SU-DHL-6 (cell line): ENCODE results near the gene GADD45G.

Experiments used
- EZH2phosphoT487 ChIP-seq: fragments of 200-600 bp; sonication (generic), shearing (Covaris generic); conservative IDR thresholded peaks from 2 replicates; pipeline ENCODE4 v1.6.1; 2018; ENCODE audit warnings: mild to moderate bottlenecking, antibody characterized with exemption, low read length, moderate library complexity, mixed read lengths
- TF ChIP-seq, protein P1 (sequence below): fragments of 200-600 bp; sonication (generic); IDR thresholded peaks from one replicate; pipeline ENCODE4 v1.5.1; 2017; ENCODE audit warnings: antibody characterized with exemption, mild to moderate bottlenecking, low read length, moderate library complexity; ENCODE audit not compliant: insufficient read depth, poor library complexity, severe bottlenecking

DNA sequence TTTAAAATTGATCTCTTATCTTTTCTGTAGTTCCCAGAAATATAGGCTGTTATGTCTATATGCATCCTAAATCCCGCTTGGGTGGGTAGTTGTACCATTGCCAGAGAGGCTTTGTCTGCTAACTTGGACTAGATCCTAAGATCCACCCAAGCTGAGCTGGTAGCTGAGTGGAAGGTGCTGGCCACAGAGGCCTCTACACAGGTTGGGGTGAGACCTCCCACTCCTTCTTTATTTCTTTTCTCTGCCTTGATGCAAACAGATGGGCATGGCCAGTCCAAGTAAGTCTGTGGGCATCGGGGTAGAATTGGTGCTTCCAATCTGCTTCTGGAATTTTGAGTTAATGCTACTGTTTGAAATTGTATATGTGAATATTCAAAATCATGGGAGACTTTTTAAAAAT lies 14.4 kb upstream of the GADD45G start:
- TF ChIP-seq, protein P1, sequence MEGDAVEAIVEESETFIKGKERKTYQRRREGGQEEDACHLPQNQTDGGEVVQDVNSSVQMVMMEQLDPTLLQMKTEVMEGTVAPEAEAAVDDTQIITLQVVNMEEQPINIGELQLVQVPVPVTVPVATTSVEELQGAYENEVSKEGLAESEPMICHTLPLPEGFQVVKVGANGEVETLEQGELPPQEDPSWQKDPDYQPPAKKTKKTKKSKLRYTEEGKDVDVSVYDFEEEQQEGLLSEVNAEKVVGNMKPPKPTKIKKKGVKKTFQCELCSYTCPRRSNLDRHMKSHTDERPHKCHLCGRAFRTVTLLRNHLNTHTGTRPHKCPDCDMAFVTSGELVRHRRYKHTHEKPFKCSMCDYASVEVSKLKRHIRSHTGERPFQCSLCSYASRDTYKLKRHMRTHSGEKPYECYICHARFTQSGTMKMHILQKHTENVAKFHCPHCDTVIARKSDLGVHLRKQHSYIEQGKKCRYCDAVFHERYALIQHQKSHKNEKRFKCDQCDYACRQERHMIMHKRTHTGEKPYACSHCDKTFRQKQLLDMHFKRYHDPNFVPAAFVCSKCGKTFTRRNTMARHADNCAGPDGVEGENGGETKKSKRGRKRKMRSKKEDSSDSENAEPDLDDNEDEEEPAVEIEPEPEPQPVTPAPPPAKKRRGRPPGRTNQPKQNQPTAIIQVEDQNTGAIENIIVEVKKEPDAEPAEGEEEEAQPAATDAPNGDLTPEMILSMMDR, result no peak
- no peak for TF ChIP-seq EZH2phosphoT487
